Testis (tissue), 3 donors: ENCODE measurements around the gene MED23. TPM values are rescaled to one million over a fixed set of nuclear protein-coding genes. Genes with fewer than 3 reads are reported as not detected.

ENCODE experiments used
- DNase-seq: peaks from one replicate; pipeline ENCODE4 v3.0.0-alpha.2; 2019
- H3K27ac ChIP-seq, 2 donors: fragments of 200-600 bp; sonication (generic); one replicate each; pipeline ENCODE4 v1.5.1; 2019
- H3K27me3 ChIP-seq: fragments of 200-600 bp; sonication (generic); one replicate; pipeline ENCODE4 v1.5.1; 2019
- H3K36me3 ChIP-seq: fragments of 200-600 bp; sonication (generic); one replicate; pipeline ENCODE4 v1.5.1; 2017; ENCODE audit warnings: low read depth; ENCODE audit errors: missing control alignments
- H3K4me1 ChIP-seq: fragments of 200-600 bp; sonication (generic); one replicate; pipeline ENCODE4 v1.5.1; 2019
- H3K4me3 ChIP-seq, 2 donors: fragments of 200-600 bp; sonication (generic); one replicate each; pipeline ENCODE4 v1.5.1; 2017 to 2019
- H3K9me3 ChIP-seq: fragments of 200-600 bp; sonication (generic); one replicate; pipeline ENCODE4 v1.5.1; 2017
- CTCF ChIP-seq, 3 experiments: fragments of 450-650 bp in 2 of 3; fragments of 200-600 bp in 1 of 3; sonication (generic) in 1 of 3; IDR thresholded peaks; one replicate each; pipeline ENCODE4 v1.5.1; 2016 to 2019; ENCODE audit warnings: antibody characterized with exemption in 3 of 3, mild to moderate bottlenecking in 2 of 3, moderate library complexity in 1 of 3
- POLR2A ChIP-seq: fragments of 450-650 bp; IDR thresholded peaks from one replicate; pipeline ENCODE4 v1.6.1; 2017; ENCODE audit warnings: antibody characterized with exemption, mild to moderate bottlenecking, moderate library complexity
- WGBS, 2 donors: methylation state at CpG; one replicate each; pipeline ENCODE4 v1.1.5; 2018; 5-methylcytosine and 5-hydroxymethylcytosine counted together
- intact Hi-C: fragments of 100-400 bp; cut with DNase I; formaldehyde crosslinking; loops from one replicate; pipeline ENCODE4 v1.15.1; 2023; ENCODE audit warnings: low total_unique reads
- polyA plus RNA-seq: library from polyadenylated mRNA; stranded (reverse); fragments of 350-450 nt; fragmentation: Illumina TruSeq; extraction: RNeasy Lipid Tissue Mini Kit (QIAGEN cat#74804); gene quantifications from one replicate; pipeline ENCODE4 v1.2.3, GENCODE V29; 2014; ENCODE audit warnings: low read depth, low replicate concordance; ENCODE audit not compliant: insufficient read depth
- total RNA-seq, 2 donors: library from RNA; depleted of rRNA; stranded (reverse); fragments of >200 nt; gene quantifications; one replicate each; pipeline ENCODE4 v1.2.3, GENCODE V29; 2016

Gene MED23
- total and polyA plus RNA-seq, 3 donors from 2014 or later: 24.4 to 42.1 (median 39.8) TPM

DNA sequence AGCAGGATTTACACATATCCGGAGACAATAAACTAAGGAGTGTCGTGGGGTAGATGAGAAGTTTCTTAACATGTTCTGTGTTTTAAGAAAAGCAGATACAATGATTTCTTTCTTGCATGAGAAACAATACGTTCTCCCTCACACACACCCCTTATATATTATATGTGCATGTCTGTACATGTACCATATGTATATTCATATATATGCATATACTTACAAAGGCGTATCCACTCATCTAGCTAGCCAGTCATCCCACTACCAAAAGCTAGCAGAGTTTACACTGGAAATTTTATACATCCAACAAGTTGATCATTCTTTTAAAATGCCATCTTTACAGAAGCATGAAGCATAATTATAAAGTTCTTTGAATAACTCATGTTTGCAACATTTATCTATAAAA lies 40.1 kb downstream of the MED23 start:
- H3K9me3 ChIP-seq: no peaks in the 10 kb centered on the region
- H3K36me3 ChIP-seq: no peaks in the 10 kb centered on the region
- H3K27ac ChIP-seq: no peak overlapping the region
- no peak for DNase-seq
- TF ChIP-seq CTCF (IDR thresholded peaks at IDR 0.05) (no peak), POLR2A (no peak)
- H3K27me3 ChIP-seq: no peaks in the 10 kb centered on the region
- no peaks in the 10 kb centered on the region for H3K4me1 ChIP-seq
- intact Hi-C loops: no loop called here
- no peak overlapping the region for H3K4me3 ChIP-seq
- 94 to 96% methylated on average over 4 of the region's 4 CpGs for WGBS, 2 donors

DNA sequence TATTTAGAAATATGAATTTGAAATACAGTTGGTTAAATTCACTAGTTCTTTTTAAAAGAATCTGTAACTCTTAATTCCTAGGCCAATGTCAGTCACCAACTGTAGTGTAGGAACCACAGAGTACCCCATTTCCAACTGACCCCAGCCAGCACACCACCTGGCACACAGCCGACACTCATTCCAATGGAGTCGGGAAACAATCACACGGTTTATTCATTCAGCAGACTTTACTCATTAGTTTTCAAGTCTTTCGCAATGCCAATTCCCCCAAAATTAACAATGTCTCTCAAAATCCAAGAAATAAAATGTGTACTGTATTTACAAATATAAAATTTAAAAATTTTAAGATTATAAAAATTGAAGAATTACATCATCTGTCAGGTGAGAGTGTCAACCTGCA lies 41.5 kb downstream of the MED23 start:
- TF ChIP-seq CTCF (IDR thresholded peaks at IDR 0.05) (no peak), POLR2A (no peak)
- Histone ChIP-seq H3K9me3 (no peaks in the 10 kb centered on the region), H3K4me3 (no peak overlapping the region), H3K4me1 (no peaks in the 10 kb centered on the region), H3K36me3 (no peaks in the 10 kb centered on the region), H3K27ac (no peak overlapping the region), H3K27me3 (no peaks in the 10 kb centered on the region)
- intact Hi-C loops: no loop called here
- no peak for DNase-seq
- WGBS, 2 donors: 96 to 97% methylated on average over 4 of the region's 4 CpGs

DNA sequence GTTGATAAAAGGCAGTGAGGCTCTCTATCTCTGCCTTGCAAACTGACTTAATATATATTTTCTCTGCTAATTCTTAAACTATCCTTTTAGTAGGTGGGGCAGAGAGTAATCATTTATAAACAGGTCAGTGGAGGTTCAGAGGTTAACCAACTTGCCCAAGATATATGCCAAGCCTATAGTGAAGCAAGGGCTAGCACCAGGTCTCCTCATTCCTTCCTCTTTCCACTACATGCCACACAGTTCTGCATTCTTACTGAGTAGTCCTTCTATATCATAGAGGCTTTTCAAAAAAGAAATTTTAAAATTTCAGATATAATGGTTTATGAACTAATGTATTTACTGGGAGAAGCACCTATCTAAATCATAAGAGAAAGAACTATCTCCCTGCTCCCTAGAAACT lies 46.5 kb downstream of the MED23 start:
- TF ChIP-seq POLR2A: no peak
- no peak for TF ChIP-seq CTCF (IDR thresholded peaks at IDR 0.05)
- no peaks in the 10 kb centered on the region for H3K9me3 ChIP-seq
- no peak overlapping the region for H3K27ac ChIP-seq
- DNase-seq: no peak
- H3K4me1 ChIP-seq: no peaks in the 10 kb centered on the region
- H3K36me3 ChIP-seq: no peaks in the 10 kb centered on the region
- H3K27me3 ChIP-seq: no peaks in the 10 kb centered on the region
- no peak overlapping the region for H3K4me3 ChIP-seq
- intact Hi-C loops: no loop called here

DNA sequence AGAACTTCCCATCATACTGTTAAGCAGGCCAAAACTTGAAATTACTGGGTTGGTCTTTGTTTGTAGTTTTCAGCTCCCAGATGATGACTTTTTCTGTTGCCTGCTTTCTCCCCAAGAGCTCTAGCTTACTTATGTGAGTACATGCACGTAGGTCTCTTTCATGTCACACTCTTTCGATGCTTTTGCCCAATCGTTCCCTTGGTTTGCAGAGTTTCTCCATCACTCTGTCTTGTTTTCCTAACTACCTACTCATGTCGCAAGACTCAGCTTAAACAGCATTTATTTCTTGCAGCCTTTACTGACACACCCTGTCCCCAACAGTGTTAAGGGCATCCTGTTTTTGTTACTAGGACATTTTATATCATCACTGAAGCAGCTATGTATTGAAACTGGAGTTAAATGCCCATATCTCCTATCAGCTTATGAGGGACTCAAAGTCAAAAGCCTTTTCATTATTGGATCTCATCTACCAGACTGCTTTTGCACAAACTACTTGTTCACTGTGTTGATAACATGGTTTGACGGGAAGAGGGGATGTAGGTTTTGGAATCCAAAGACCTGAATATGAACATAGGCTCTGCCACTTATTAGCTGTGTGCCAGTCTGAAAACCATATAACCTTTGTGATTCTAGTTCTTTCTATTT lies 52.1 kb downstream of the MED23 start:
- H3K27ac ChIP-seq: no peak overlapping the region
- no peaks in the 10 kb centered on the region for H3K9me3 ChIP-seq
- no peak for DNase-seq
- H3K4me3 ChIP-seq: no peak overlapping the region
- intact Hi-C loops: no loop called here
- no peaks in the 10 kb centered on the region for H3K27me3 ChIP-seq
- TF ChIP-seq POLR2A: no peak
- TF ChIP-seq CTCF (IDR thresholded peaks at IDR 0.05): no peak
- no peaks in the 10 kb centered on the region for H3K4me1 ChIP-seq
- WGBS, 2 donors: 95 to 99% methylated on average over 5 of the region's 5 CpGs
- H3K36me3 ChIP-seq: no peaks in the 10 kb centered on the region

GRCh38 chr6:131574686-131575085 lies 53.4 kb downstream of the MED23 start:
- H3K27ac ChIP-seq: no peak overlapping the region
- intact Hi-C loops: no loop called here

More at GRCh38 chr6:131574686-131575085, 53.4 kb downstream of the MED23 start:
- no peak overlapping the region for H3K4me3 ChIP-seq
- DNase-seq: no peak
- H3K9me3 ChIP-seq: no peaks in the 10 kb centered on the region
- no peak for TF ChIP-seq CTCF (IDR thresholded peaks at IDR 0.05)
- H3K36me3 ChIP-seq: no peaks in the 10 kb centered on the region
- WGBS, 2 donors: 93 to 94% methylated on average over 4 of the region's 4 CpGs
- H3K27me3 ChIP-seq: no peaks in the 10 kb centered on the region
- H3K4me1 ChIP-seq: no peaks in the 10 kb centered on the region
